IMR-90 (cell line): ENCODE measurements around the gene PRKACB. TPM values are rescaled to one million over a fixed set of nuclear protein-coding genes. Genes with fewer than 3 reads are reported as not detected.

Experiments
- ATAC-seq: fragments of 200-7000 bp; cut with Tn5 transposase; 2 replicates; pipeline ENCODE4 v1.9.1; 2020; ENCODE audit warnings: low read depth, mild to moderate bottlenecking, moderate library complexity
- BruUV-seq: library from RNA; stranded (reverse); fragments of 400-500 nt; replicated peaks from 2 replicates; lab custom pipeline; 2021; lab: Mats Ljungman, UMichigan
- CTCF ChIA-PET: fragments of 300-600 bp; formaldehyde crosslinking; extraction: SDS; loops from one replicate; lab custom pipeline; 2021; ENCODE audit warnings: antibody characterized with exemption; lab: Yijun Ruan, JAX
- POLR2A ChIA-PET: fragments of 300-600 bp; sonication (Branson Sonifier 250); formaldehyde crosslinking; loops from one replicate; lab custom pipeline; 2022; ENCODE audit warnings: antibody characterized with exemption; ENCODE audit not compliant: unreplicated experiment; lab: Charles Lee
- DNase-seq: peaks from one replicate; pipeline ENCODE4 v3.0.0; 2013
- H2AFZ ChIP-seq: replicated peaks from 2 replicates; pipeline ENCODE3; 2013; ENCODE audit warnings: low read length, mild to moderate bottlenecking; ENCODE audit not compliant: poor library complexity
- H2AK5ac ChIP-seq: 2 replicates; pipeline ENCODE4 v1.6.1; 2013; ENCODE audit warnings: low read depth, low read length, inconsistent platforms
- H2AK9ac ChIP-seq: replicated peaks from 2 replicates; pipeline ENCODE3; 2013; ENCODE audit warnings: mild to moderate bottlenecking, low read depth, low read length, moderate library complexity; ENCODE audit not compliant: poor library complexity
- H2BK120ac ChIP-seq: 2 replicates; pipeline ENCODE4 v1.6.1; 2013; ENCODE audit warnings: low read depth, low read length, inconsistent platforms
- H2BK15ac ChIP-seq: 3 replicates; pipeline ENCODE4 v1.6.1; 2013; ENCODE audit warnings: low read depth, low read length, inconsistent platforms
- H2BK20ac ChIP-seq: 2 replicates; pipeline ENCODE4 v1.6.1; 2013; ENCODE audit warnings: low read depth, mild to moderate bottlenecking, inconsistent platforms, low read length, moderate library complexity
- H2BK5ac ChIP-seq: 2 replicates; pipeline ENCODE4 v1.6.1; 2013; ENCODE audit warnings: mild to moderate bottlenecking, low read depth, low read length, inconsistent platforms; ENCODE audit not compliant: poor library complexity, severe bottlenecking
- H3K14ac ChIP-seq: replicated peaks from 2 replicates; pipeline ENCODE4 v1.6.1; 2013; ENCODE audit warnings: low read depth, low read length, inconsistent platforms
- H3K18ac ChIP-seq: 2 replicates; pipeline ENCODE4 v1.6.1; 2013; ENCODE audit warnings: low read depth, low read length, control low read depth
- H3K23ac ChIP-seq: 2 replicates; pipeline ENCODE4 v1.6.1; 2013; ENCODE audit warnings: low read depth, low read length, inconsistent platforms
- H3K27ac ChIP-seq: 2 replicates; pipeline ENCODE4 v1.5.1; 2013; ENCODE audit warnings: mild to moderate bottlenecking, control low read depth, low read length; ENCODE audit not compliant: insufficient read depth
- H3K27me3 ChIP-seq: 2 replicates; pipeline ENCODE4 v1.6.1; 2013; ENCODE audit warnings: low read length; ENCODE audit not compliant: control insufficient read depth, insufficient read depth
- H3K36me3 ChIP-seq: 2 replicates; pipeline ENCODE4 v1.6.1; 2013; ENCODE audit warnings: low read length, mixed read lengths; ENCODE audit not compliant: control insufficient read depth, insufficient read depth
- H3K4ac ChIP-seq: 2 replicates; pipeline ENCODE4 v1.6.1; 2013; ENCODE audit warnings: low read depth, low read length, inconsistent platforms
- H3K4me1 ChIP-seq: 2 replicates; pipeline ENCODE4 v1.6.1; 2013; ENCODE audit warnings: low read length, mixed read lengths; ENCODE audit not compliant: control insufficient read depth, insufficient read depth
- H3K4me2 ChIP-seq: 2 replicates; pipeline ENCODE4 v1.6.1; 2013; ENCODE audit warnings: low read depth, mild to moderate bottlenecking, control low read depth, low read length, moderate library complexity
- H3K4me3 ChIP-seq: 2 replicates; pipeline ENCODE4 v1.5.1; 2013; ENCODE audit warnings: low read depth, mild to moderate bottlenecking, control low read depth, low read length, moderate library complexity; ENCODE audit not compliant: insufficient read depth
- H3K56ac ChIP-seq: 2 replicates; pipeline ENCODE4 v1.6.1; 2013; ENCODE audit warnings: low read length, inconsistent platforms; ENCODE audit not compliant: insufficient read depth; ENCODE audit errors: extremely low read depth
- H3K79me1 ChIP-seq, 2 experiments: 2 replicates each; pipeline ENCODE4 v1.6.1; 2013; ENCODE audit warnings: low read length in 2 of 2, inconsistent platforms in 1 of 2, low read depth in 1 of 2
- H3K9ac ChIP-seq: 2 replicates; pipeline ENCODE4 v1.6.1; 2013; ENCODE audit warnings: low read depth, low read length, control low read depth
- H3K9me1 ChIP-seq: 2 replicates; pipeline ENCODE4 v1.6.1; 2013; ENCODE audit warnings: low read length, inconsistent platforms; ENCODE audit not compliant: insufficient read depth
- H3K9me3 ChIP-seq: 2 replicates; pipeline ENCODE4 v1.6.1; 2013; ENCODE audit warnings: low read length; ENCODE audit not compliant: control insufficient read depth, insufficient read depth
- H4K20me1 ChIP-seq: 2 replicates; pipeline ENCODE4 v1.6.1; 2013; ENCODE audit warnings: low read length, inconsistent platforms; ENCODE audit not compliant: insufficient read depth
- H4K5ac ChIP-seq: 2 replicates; pipeline ENCODE4 v1.6.1; 2013; ENCODE audit warnings: mild to moderate bottlenecking, low read depth, low read length, control low read depth
- H4K8ac ChIP-seq, 2 experiments: 2 replicates each; pipeline ENCODE4 v1.6.1; 2013; ENCODE audit warnings: low read depth in 2 of 2, low read length in 2 of 2, control low read depth in 1 of 2, inconsistent platforms in 1 of 2
- H4K91ac ChIP-seq: 2 replicates; pipeline ENCODE4 v1.6.1; 2013; ENCODE audit warnings: low read depth, low read length, inconsistent platforms; ENCODE audit not compliant: insufficient read depth
- BHLHE40 ChIP-seq: fragments of 150-350 bp; IDR thresholded peaks from 2 replicates; pipeline ENCODE4 v1.6.1; 2016; ENCODE audit warnings: mild to moderate bottlenecking, low read depth, low read length
- CEBPB ChIP-seq: IDR thresholded peaks from 2 replicates; pipeline ENCODE4 v1.6.1; 2012; ENCODE audit warnings: low read depth, low read length, improper control_type of control experiment
- CHD1 ChIP-seq: IDR thresholded peaks from 2 replicates; pipeline ENCODE4 v1.6.1; 2012; ENCODE audit warnings: low read depth, low read length, improper control_type of control experiment
- FOS ChIP-seq: fragments of 150-350 bp; IDR thresholded peaks from 2 replicates; pipeline ENCODE4 v1.6.1; 2016; ENCODE audit warnings: low read depth, low read length
- MAFK ChIP-seq: IDR thresholded peaks from 2 replicates; pipeline ENCODE4 v1.6.1; 2012; ENCODE audit warnings: low read depth, low read length, improper control_type of control experiment
- MAZ ChIP-seq: IDR thresholded peaks from 2 replicates; pipeline ENCODE4 v1.6.1; 2012; ENCODE audit warnings: low read depth, mild to moderate bottlenecking, low read length, improper control_type of control experiment, moderate library complexity, borderline replicate concordance
- MXI1 ChIP-seq: IDR thresholded peaks from 2 replicates; pipeline ENCODE4 v1.6.1; 2012; ENCODE audit warnings: low read depth, mild to moderate bottlenecking, low read length, moderate library complexity, borderline replicate concordance
- NFE2L2 ChIP-seq: fragments of 150-350 bp; IDR thresholded peaks from 2 replicates; pipeline ENCODE4 v1.6.1; 2016; ENCODE audit warnings: low read depth, mild to moderate bottlenecking, low read length
- POLR2A ChIP-seq: IDR thresholded peaks from 2 replicates; pipeline ENCODE4 v1.6.1; 2012; ENCODE audit warnings: mild to moderate bottlenecking, low read depth, low read length
- RAD21 ChIP-seq: IDR thresholded peaks from 2 replicates; pipeline ENCODE4 v1.6.1; 2012; ENCODE audit warnings: low read length, improper control_type of control experiment
- RCOR1 ChIP-seq: IDR thresholded peaks from 2 replicates; pipeline ENCODE4 v1.6.1; 2012; ENCODE audit warnings: mild to moderate bottlenecking, low read length, improper control_type of control experiment; ENCODE audit not compliant: insufficient replicate concordance
- RFX5 ChIP-seq: IDR thresholded peaks from 2 replicates; pipeline ENCODE4 v1.8.0; 2012; ENCODE audit warnings: low read depth, mild to moderate bottlenecking, low read length, moderate library complexity
- SMC3 ChIP-seq: fragments of 150-350 bp; IDR thresholded peaks from 2 replicates; pipeline ENCODE4 v1.6.1; 2016; ENCODE audit warnings: low read depth, mild to moderate bottlenecking, antibody characterized with exemption, low read length, moderate library complexity
- WGBS, 2 experiments: methylation state at CpG; one replicate each; pipeline versions ENCODE4 v1.1.5 to v1.1.7; 2013; ENCODE audit warnings: missing lambda C conversion rate in 2 of 2; ENCODE audit not compliant: insufficient read length in 1 of 2; ENCODE audit errors: extremely low coverage in 2 of 2; 5-methylcytosine and 5-hydroxymethylcytosine counted together
- dilution Hi-C: fragments of 300-500 bp; cut with HindIII; formaldehyde crosslinking; loops from one replicate; pipeline ENCODE4 v1.14.3; 2018; ENCODE audit warnings: low sequenced_read_pairs; ENCODE audit not compliant: unreplicated experiment
- in situ Hi-C: fragments of 300-500 bp; cut with MboI; formaldehyde crosslinking; loops from 3 replicates; pipeline ENCODE4 v1.14.3; 2019; ENCODE audit warnings: low sequenced_read_pairs, inconsistent platforms, mixed read lengths
- intact Hi-C: fragments of 100-400 bp; cut with micrococcal nuclease; formaldehyde crosslinking; loops from 2 replicates; pipeline ENCODE4 v1.10.0; 2022
- polyA plus RNA-seq, 3 experiments: library from polyadenylated mRNA; depleted of rRNA; stranded (reverse); fragments of >200 nt; gene quantifications; 2 replicates each; pipeline ENCODE4 v1.2.3, GENCODE V29; 2012; ENCODE audit warnings: low replicate concordance in 1 of 3
- total RNA-seq: library from RNA; depleted of rRNA; stranded (reverse); fragments of >200 nt; gene quantifications from 2 replicates; pipeline ENCODE4 v1.2.3, GENCODE V29; 2012
- TF ChIP-seq, protein P1 (sequence below): fragments of 150-350 bp; IDR thresholded peaks from 2 replicates; pipeline ENCODE4 v1.6.1; 2017; ENCODE audit warnings: mild to moderate bottlenecking, antibody characterized with exemption, low read length, low read depth
- TF ChIP-seq, protein P2 (sequence below): fragments of 150-350 bp; IDR thresholded peaks from 2 replicates; pipeline ENCODE4 v1.6.1; 2016; ENCODE audit warnings: low read depth, mild to moderate bottlenecking, low read length, moderate library complexity, borderline replicate concordance
- TF ChIP-seq, protein P3 (sequence below): conservative IDR thresholded peaks from 2 replicates; pipeline ENCODE4 v1.5.1; 2012; ENCODE audit warnings: mild to moderate bottlenecking, low read depth, low read length, improper control_type of control experiment

The PRKACB gene
- total and polyA plus RNA-seq, 2 of the 4 experiments (the other 2 are of a cell fraction), result 8.2 to 8.3 TPM

DNA sequence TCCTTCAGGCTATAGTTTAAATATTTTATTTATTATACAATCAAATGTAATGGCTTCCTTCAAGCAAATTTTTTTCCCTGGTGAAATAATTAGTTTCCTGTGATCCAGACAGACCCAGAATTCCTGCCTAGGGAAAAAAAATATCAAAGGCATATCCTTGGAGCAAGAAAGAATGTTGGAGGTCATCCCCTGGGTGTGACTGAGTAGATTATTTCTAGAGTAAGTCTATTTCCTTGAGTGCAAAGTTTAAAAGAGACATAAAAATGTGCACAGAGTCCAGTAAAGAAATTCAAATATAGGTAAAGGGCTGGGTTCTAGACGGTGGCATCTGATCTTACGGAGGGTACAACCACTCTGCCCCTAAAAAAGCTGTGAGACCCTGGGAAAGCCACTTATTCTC is 125.2 kb downstream of the PRKACB start:
- no peak for ATAC-seq
- Histone ChIP-seq H2AK5ac (no peak overlapping the region), H3K4ac (no peak overlapping the region), H3K27ac (no peak overlapping the region), H4K5ac (no peak overlapping the region), H3K56ac (no peak overlapping the region), H2BK5ac (no peak overlapping the region), H4K8ac (no peak overlapping the region), H3K9ac (no peak overlapping the region), H4K91ac (no peak overlapping the region), H3K18ac (no peak overlapping the region), H3K9me1 (no peaks in the 10 kb centered on the region; the same call in 1 of the 2 replicates), H3K23ac (no peak overlapping the region), H2BK15ac (no peak overlapping the region), H2AFZ (no peak overlapping the region), H2AK9ac (no peak overlapping the region), H2BK120ac (no peak overlapping the region), H3K4me3 (no peak overlapping the region), H3K36me3 (no peaks in the 10 kb centered on the region), H3K27me3 (peaks cover 2% of the 10 kb centered on the region; the same call in 1 of the 2 replicates), H4K20me1 (no peaks in the 10 kb centered on the region), H2BK20ac (no peak overlapping the region), H3K79me1 (no peaks in the 10 kb centered on the region), H3K4me2 (no peak overlapping the region), H3K14ac (no peak overlapping the region), H3K9me3 (no peaks in the 10 kb centered on the region), H3K4me1 (peaks cover 5% of the 10 kb centered on the region; the same call in 1 of the 2 replicates)
- intact Hi-C loops, result no loop called here
- DNase-seq, result no peak
- in situ Hi-C loops, result no loop called here
- CTCF ChIA-PET, result no interaction called here
- POLR2A ChIA-PET, result no interaction called here
- no TSS peak for BruUV-seq
- dilution Hi-C loops, result no loop called here
- TF ChIP-seq RCOR1 (no peak), FOS (no peak), RFX5 (no peak), CHD1 (no peak), MAFK (no peak), POLR2A (no peak), MXI1 (no peak), NFE2L2 (no peak), SMC3 (no peak), MAZ (no peak), BHLHE40 (no peak), CEBPB (no peak), RAD21 (no peak)
- TF ChIP-seq, protein P1, sequence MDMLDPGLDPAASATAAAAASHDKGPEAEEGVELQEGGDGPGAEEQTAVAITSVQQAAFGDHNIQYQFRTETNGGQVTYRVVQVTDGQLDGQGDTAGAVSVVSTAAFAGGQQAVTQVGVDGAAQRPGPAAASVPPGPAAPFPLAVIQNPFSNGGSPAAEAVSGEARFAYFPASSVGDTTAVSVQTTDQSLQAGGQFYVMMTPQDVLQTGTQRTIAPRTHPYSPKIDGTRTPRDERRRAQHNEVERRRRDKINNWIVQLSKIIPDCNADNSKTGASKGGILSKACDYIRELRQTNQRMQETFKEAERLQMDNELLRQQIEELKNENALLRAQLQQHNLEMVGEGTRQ, result no peak
- TF ChIP-seq, protein P2, sequence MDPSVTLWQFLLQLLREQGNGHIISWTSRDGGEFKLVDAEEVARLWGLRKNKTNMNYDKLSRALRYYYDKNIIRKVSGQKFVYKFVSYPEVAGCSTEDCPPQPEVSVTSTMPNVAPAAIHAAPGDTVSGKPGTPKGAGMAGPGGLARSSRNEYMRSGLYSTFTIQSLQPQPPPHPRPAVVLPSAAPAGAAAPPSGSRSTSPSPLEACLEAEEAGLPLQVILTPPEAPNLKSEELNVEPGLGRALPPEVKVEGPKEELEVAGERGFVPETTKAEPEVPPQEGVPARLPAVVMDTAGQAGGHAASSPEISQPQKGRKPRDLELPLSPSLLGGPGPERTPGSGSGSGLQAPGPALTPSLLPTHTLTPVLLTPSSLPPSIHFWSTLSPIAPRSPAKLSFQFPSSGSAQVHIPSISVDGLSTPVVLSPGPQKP, result no peak
- TF ChIP-seq, protein P3, sequence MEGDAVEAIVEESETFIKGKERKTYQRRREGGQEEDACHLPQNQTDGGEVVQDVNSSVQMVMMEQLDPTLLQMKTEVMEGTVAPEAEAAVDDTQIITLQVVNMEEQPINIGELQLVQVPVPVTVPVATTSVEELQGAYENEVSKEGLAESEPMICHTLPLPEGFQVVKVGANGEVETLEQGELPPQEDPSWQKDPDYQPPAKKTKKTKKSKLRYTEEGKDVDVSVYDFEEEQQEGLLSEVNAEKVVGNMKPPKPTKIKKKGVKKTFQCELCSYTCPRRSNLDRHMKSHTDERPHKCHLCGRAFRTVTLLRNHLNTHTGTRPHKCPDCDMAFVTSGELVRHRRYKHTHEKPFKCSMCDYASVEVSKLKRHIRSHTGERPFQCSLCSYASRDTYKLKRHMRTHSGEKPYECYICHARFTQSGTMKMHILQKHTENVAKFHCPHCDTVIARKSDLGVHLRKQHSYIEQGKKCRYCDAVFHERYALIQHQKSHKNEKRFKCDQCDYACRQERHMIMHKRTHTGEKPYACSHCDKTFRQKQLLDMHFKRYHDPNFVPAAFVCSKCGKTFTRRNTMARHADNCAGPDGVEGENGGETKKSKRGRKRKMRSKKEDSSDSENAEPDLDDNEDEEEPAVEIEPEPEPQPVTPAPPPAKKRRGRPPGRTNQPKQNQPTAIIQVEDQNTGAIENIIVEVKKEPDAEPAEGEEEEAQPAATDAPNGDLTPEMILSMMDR, result no peak
- no CpG with 5 or more reads among the region's 2 CpGs for WGBS, 2 experiments
